Upper lobe of left lung (tissue), 6 donors: ENCODE data around the gene VGF. TPM values are rescaled to one million over a fixed set of nuclear protein-coding genes. Genes with fewer than 3 reads are reported as not detected.
"Not testable (repeated sequence)": the region's sequence is repeated elsewhere in the genome, so short reads cannot be mapped to it uniquely, and the experiment has no call there.

Experiments
- ATAC-seq, 2 donors: fragments of 200-7000 bp; cut with Tn5 transposase; one replicate each; pipeline ENCODE4 v1.9.1; 2022; ENCODE audit warnings: mild to moderate bottlenecking in 2 of 2, moderate library complexity in 2 of 2; ENCODE audit not compliant: low FRiP score in 2 of 2
- DNase-seq, 2 donors: peaks; one replicate each; pipeline ENCODE4 v3.0.0-alpha.2; 2019 to 2020
- H3K27ac ChIP-seq, 4 donors: fragments of 200-600 bp; sonication (generic); one replicate each; pipeline ENCODE4 v1.5.1; 2016 to 2019
- H3K27me3 ChIP-seq, 4 donors: fragments of 200-600 bp; sonication (generic); one replicate each; pipeline ENCODE4 v1.5.1; 2017 to 2019
- H3K36me3 ChIP-seq, 4 donors: fragments of 200-600 bp; sonication (generic); one replicate each; pipeline ENCODE4 v1.5.1; 2016 to 2019
- H3K4me1 ChIP-seq, 4 donors: fragments of 200-600 bp; sonication (generic); one replicate each; pipeline ENCODE4 v1.5.1; 2018 to 2019
- H3K4me3 ChIP-seq, 4 donors: fragments of 200-600 bp; sonication (generic); one replicate each; pipeline ENCODE4 v1.5.1; 2017 to 2019; ENCODE audit warnings: mild to moderate bottlenecking in 2 of 4, moderate library complexity in 1 of 4
- H3K9me3 ChIP-seq, 4 donors: fragments of 200-600 bp; sonication (generic); one replicate each; pipeline ENCODE4 v1.5.1; 2018 to 2019
- CTCF ChIP-seq, 6 experiments: fragments of 450-650 bp in 4 of 6; fragments of 200-600 bp in 2 of 6; sonication (generic) in 2 of 6; IDR thresholded peaks; one replicate each; pipeline ENCODE4 v1.5.1; 2016 to 2019; ENCODE audit warnings: antibody characterized with exemption in 6 of 6
- EP300 ChIP-seq, 4 donors: sonication (generic); formaldehyde crosslinking; IDR thresholded peaks; one replicate each; pipeline ENCODE4 v1.5.1; 2017; ENCODE audit warnings: antibody characterized with exemption in 4 of 4, control low read depth in 2 of 4
- POLR2A ChIP-seq, 4 donors: fragments of 450-650 bp; IDR thresholded peaks; one replicate each; pipeline ENCODE4 v1.5.1; 2016 to 2017; ENCODE audit warnings: antibody characterized with exemption in 4 of 4, mild to moderate bottlenecking in 2 of 4
- POLR2AphosphoS5 ChIP-seq, 2 donors: sonication (generic); formaldehyde crosslinking; IDR thresholded peaks; one replicate each; pipeline ENCODE4 v1.5.1; 2017; ENCODE audit warnings: antibody characterized with exemption in 2 of 2
- WGBS, 2 donors: methylation state at CpG; one replicate each; pipeline ENCODE4 v1.1.5; 2017 to 2018; 5-methylcytosine and 5-hydroxymethylcytosine counted together
- total RNA-seq, 6 donors: library from RNA; depleted of rRNA in 4 of 6; stranded (reverse); fragments of >200 nt in 4 of 6; gene quantifications; one replicate each; pipeline versions ENCODE4 v1.1.0 to v1.2.1, GENCODE V29; 2016 to 2021
- donor health status: DM: no; HTN: no; CAD: no; lungs with moderate emphysema.
- donor health status: DM: no; HTN: yes; CAD: no; lungs with severe emphysema.

VGF gene
- total RNA-seq, 6 donors from 2014 or later, result 0.24 to 0.33 TPM; not detected in 4

- DNase-seq (peak in 1 of 2 donors; percentile 85), ATAC-seq (peak in 1 of 2 donors; percentile 18)
- Histone ChIP-seq H3K27ac (no peak overlapping the region), H3K36me3 (peaks cover 0 to 11% (median 6%) of the 10 kb centered on the region in 4 donors), H3K4me1 (peaks cover 0 to 12% (median 9%) of the 10 kb centered on the region in 4 donors), H3K27me3 (peaks cover 0 to 26% (median 14%) of the 10 kb centered on the region in 4 donors), H3K9me3 (no peaks in the 10 kb centered on the region), H3K4me3 (peak overlapping the region in 2 of 4 donors; percentile 17 to 20)
- 14 to 16% methylated on average over 21 to 53 of the region's 75 CpGs for WGBS, 2 donors
- TF ChIP-seq EP300 (IDR thresholded peaks at IDR 0.05) (no peak), CTCF (IDR thresholded peaks at IDR 0.05) (no peak), POLR2A (IDR thresholded peaks at IDR 0.05) (no peak), POLR2AphosphoS5 (IDR thresholded peaks at IDR 0.05) (no peak)
Observed at GRCh38 chr7:101201695-101202602, 36.6 kb upstream of the VGF start.

GRCh38 chr7:101200862-101201599 is 35.7 kb upstream of the VGF start, which contains the start of gene MOGAT3:
Gene MOGAT3, minus strand, starts transcription at chr7:101201036. Its CDS starts 182 bp downstream, at chr7:101200854.
- WGBS, 2 donors, result 30 to 34% methylated on average over 14 to 21 of the region's 21 CpGs
- no peak for DNase-seq
- Histone ChIP-seq H3K4me1 (peaks cover 0 to 12% (median 9%) of the 10 kb centered on the region in 4 donors), H3K9me3 (no peaks in the 10 kb centered on the region), H3K27ac (no peak within 1 kb of the TSS), H3K4me3 (peak within 1 kb of the TSS in 2 of 4 donors; percentile 17 to 20), H3K36me3 (peaks cover 0 to 4% (median 1%) of the 10 kb centered on the region in 4 donors), H3K27me3 (peaks cover 0 to 26% (median 16%) of the 10 kb centered on the region in 4 donors)
- ATAC-seq, result no peak
- no peak for TF ChIP-seq POLR2AphosphoS5 (IDR thresholded peaks at IDR 0.05)

GRCh38 chr7:101200504-101200861 is 35.1 kb upstream of the VGF start:
- Histone ChIP-seq H3K36me3 (no peaks in the 10 kb centered on the region), H3K4me3 (no peak overlapping the region), H3K27me3 (peaks cover 0 to 26% (median 16%) of the 10 kb centered on the region in 4 donors), H3K9me3 (no peaks in the 10 kb centered on the region), H3K27ac (no peak overlapping the region), H3K4me1 (peaks cover 0 to 12% (median 9%) of the 10 kb centered on the region in 4 donors)
- DNase-seq (no peak), ATAC-seq (no peak)
- 75 to 86% methylated on average over 2 of the region's 2 CpGs for WGBS, 2 donors
- TF ChIP-seq POLR2A (IDR thresholded peaks at IDR 0.05), result no peak
- TF ChIP-seq CTCF (IDR thresholded peaks at IDR 0.05), result no peak
- no peak for TF ChIP-seq POLR2AphosphoS5 (IDR thresholded peaks at IDR 0.05)
- TF ChIP-seq EP300 (IDR thresholded peaks at IDR 0.05), result no peak

- DNase-seq, H3K4me3 ChIP-seq, ATAC-seq, H3K27ac ChIP-seq, H3K36me3 ChIP-seq, H3K9me3 ChIP-seq: not testable (repeated sequence)
- H3K4me1 ChIP-seq, result peaks cover 0 to 12% (median 9%) of the 10 kb centered on the region in 4 donors
- H3K27me3 ChIP-seq, result peaks cover 0 to 26% (median 16%) of the 10 kb centered on the region in 4 donors
- 84 to 94% methylated on average over 8 to 10 of the region's 10 CpGs for WGBS, 2 donors
Observed at GRCh38 chr7:101199522-101199921, 34.2 kb upstream of the VGF start.

- TF ChIP-seq CTCF (IDR thresholded peaks at IDR 0.05) (no peak), POLR2AphosphoS5 (IDR thresholded peaks at IDR 0.05) (no peak), EP300 (IDR thresholded peaks at IDR 0.05) (no peak), POLR2A (IDR thresholded peaks at IDR 0.05) (no peak)
- no peaks in the 10 kb centered on the region for H3K9me3 ChIP-seq
- peaks cover 0 to 26% (median 16%) of the 10 kb centered on the region in 4 donors for H3K27me3 ChIP-seq
- no peak overlapping the region for H3K4me3 ChIP-seq
- DNase-seq (no peak), ATAC-seq (no peak)
- H3K4me1 ChIP-seq, result peaks cover 0 to 12% (median 9%) of the 10 kb centered on the region in 4 donors
- H3K27ac ChIP-seq, result no peak overlapping the region
- WGBS, 2 donors, result 67 to 70% methylated on average over 14 of the region's 14 CpGs
- no peaks in the 10 kb centered on the region for H3K36me3 ChIP-seq
Observed at GRCh38 chr7:101198476-101198875, 33.1 kb upstream of the VGF start.
